HEK293T (cell line): Measurements from ENCODE around the gene SEZ6L.
A peak's percentile ranks its signal among the peaks of the same experiment; 100 is the strongest.

Experiments used
- CTCF ChIA-PET: fragments of 350-600 bp; formaldehyde crosslinking; extraction: SDS; loops from one replicate; lab custom pipeline; 2021; ENCODE audit warnings: antibody characterized with exemption, inconsistent platforms; lab: Yijun Ruan, JAX
- POLR2A ChIA-PET: fragments of 350-600 bp; formaldehyde crosslinking; extraction: SDS; loops from one replicate; lab custom pipeline; 2020; ENCODE audit warnings: antibody characterized with exemption, inconsistent platforms; lab: Yijun Ruan, JAX
- DNase-seq: peaks from one replicate; pipeline ENCODE4 v3.0.0; 2012; ENCODE audit warnings: mixed read lengths; ENCODE audit errors: extremely low spot score
- ARNT ChIP-seq: fragments of 450-650 bp; IDR thresholded peaks from 2 replicates; pipeline ENCODE4 v1.6.1; 2017; ENCODE audit warnings: mild to moderate bottlenecking
- BHLHE40 ChIP-seq: fragments of 450-650 bp; IDR thresholded peaks from 2 replicates; pipeline ENCODE4 v1.6.1; 2016; ENCODE audit warnings: mild to moderate bottlenecking, moderate library complexity, borderline replicate concordance
- CTBP1 ChIP-seq: fragments of 450-650 bp; IDR thresholded peaks from 2 replicates; pipeline ENCODE4 v1.6.1; 2016; ENCODE audit warnings: borderline replicate concordance
- ELF4 ChIP-seq: fragments of 450-650 bp; IDR thresholded peaks from 2 replicates; pipeline ENCODE4 v1.6.1; 2017; ENCODE audit warnings: antibody characterized with exemption
- FOXA1 ChIP-seq: fragments of 450-650 bp; IDR thresholded peaks from 2 replicates; pipeline ENCODE4 v1.6.1; 2016; ENCODE audit warnings: mild to moderate bottlenecking
- FOXK2 ChIP-seq: fragments of 450-650 bp; IDR thresholded peaks from 2 replicates; pipeline ENCODE4 v1.6.1; 2016; ENCODE audit warnings: mild to moderate bottlenecking
- FOXM1 ChIP-seq: fragments of 450-650 bp; IDR thresholded peaks from 2 replicates; pipeline ENCODE4 v1.6.1; 2017; ENCODE audit warnings: mild to moderate bottlenecking, borderline replicate concordance
- HDGF ChIP-seq: fragments of 450-650 bp; IDR thresholded peaks from 2 replicates; pipeline ENCODE4 v1.6.1; 2017; ENCODE audit warnings: antibody characterized with exemption, borderline replicate concordance
- L3MBTL2 ChIP-seq: fragments of 450-650 bp; conservative IDR thresholded peaks from 2 replicates; pipeline ENCODE4 v1.6.1; 2016; ENCODE audit warnings: mild to moderate bottlenecking
- LEF1 ChIP-seq: fragments of 450-650 bp; IDR thresholded peaks from 2 replicates; pipeline ENCODE4 v1.6.1; 2017; ENCODE audit warnings: mild to moderate bottlenecking, borderline replicate concordance
- NFRKB ChIP-seq: fragments of 450-650 bp; IDR thresholded peaks from 2 replicates; pipeline ENCODE4 v1.6.1; 2016; ENCODE audit warnings: mild to moderate bottlenecking, moderate library complexity
- SP1 ChIP-seq: fragments of 450-650 bp; IDR thresholded peaks from 2 replicates; pipeline ENCODE4 v1.6.1; 2017
- SUZ12 ChIP-seq: fragments of 450-650 bp; IDR thresholded peaks from 2 replicates; pipeline ENCODE4 v1.6.1; 2016; ENCODE audit warnings: mild to moderate bottlenecking
- TARDBP ChIP-seq: fragments of 450-650 bp; IDR thresholded peaks from 2 replicates; pipeline ENCODE4 v1.6.1; 2016
- ZNF384 ChIP-seq: fragments of 450-650 bp; IDR thresholded peaks from 2 replicates; pipeline ENCODE4 v1.6.1; 2016
- TF ChIP-seq, protein P1 (sequence below): fragments of 450-650 bp; IDR thresholded peaks from 2 replicates; pipeline ENCODE4 v1.6.1; 2016

The SEZ6L gene

DNA sequence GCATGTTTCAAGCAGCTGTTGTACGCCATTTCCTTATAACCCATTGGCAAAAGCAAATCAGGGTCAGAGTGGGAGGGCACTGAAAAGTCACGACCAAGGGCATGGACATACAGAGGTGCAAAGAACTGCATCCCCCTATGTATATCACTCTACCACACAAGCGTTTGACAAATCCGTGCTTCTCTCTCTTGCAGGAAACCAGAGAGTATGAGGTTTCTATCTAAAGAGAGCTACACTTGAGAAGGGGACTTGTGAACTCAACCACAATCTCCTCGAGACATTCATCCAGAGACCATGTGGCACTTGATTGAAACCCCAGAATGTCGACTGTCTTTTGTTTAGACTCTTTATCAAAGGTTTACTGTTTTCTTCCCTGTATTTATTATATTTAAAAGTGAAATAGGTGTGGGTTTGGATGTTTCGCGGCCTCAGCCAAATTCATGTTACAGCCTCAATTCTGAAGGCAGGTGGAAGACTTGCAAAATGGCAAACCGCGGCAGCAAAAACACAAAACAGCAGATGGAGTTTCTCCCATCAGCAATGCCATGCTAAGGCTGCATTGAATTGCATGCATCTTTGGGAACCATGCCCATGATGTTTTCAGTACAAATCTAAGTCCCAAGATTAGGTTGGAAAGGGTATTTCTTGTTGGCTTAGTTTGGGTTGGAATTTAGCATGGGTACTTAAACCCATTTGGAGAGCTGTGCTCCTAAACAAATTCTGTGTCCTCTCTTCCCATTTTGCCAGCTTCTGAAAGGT, 211.0 kb downstream of the SEZ6L start:
- POLR2A ChIA-PET: no interaction called here
- DNase-seq: no peak
- CTCF ChIA-PET: interaction anchor here (0.7 kb wide), 1 partner anchor 14 kb away, joined by 3 read pairs; no protein-coding TSS in a partner anchor
- no peak for TF ChIP-seq FOXK2
- TF ChIP-seq HDGF: no peak
- TF ChIP-seq ZNF384: no peak
- TF ChIP-seq FOXA1: no peak
- TF ChIP-seq TARDBP: no peak

GRCh38 chr22:26382782-26383181, 213.5 kb downstream of the SEZ6L start:
- TF ChIP-seq SUZ12 (no peak), FOXM1 (no peak), LEF1 (no peak)
- TF ChIP-seq, protein P1, sequence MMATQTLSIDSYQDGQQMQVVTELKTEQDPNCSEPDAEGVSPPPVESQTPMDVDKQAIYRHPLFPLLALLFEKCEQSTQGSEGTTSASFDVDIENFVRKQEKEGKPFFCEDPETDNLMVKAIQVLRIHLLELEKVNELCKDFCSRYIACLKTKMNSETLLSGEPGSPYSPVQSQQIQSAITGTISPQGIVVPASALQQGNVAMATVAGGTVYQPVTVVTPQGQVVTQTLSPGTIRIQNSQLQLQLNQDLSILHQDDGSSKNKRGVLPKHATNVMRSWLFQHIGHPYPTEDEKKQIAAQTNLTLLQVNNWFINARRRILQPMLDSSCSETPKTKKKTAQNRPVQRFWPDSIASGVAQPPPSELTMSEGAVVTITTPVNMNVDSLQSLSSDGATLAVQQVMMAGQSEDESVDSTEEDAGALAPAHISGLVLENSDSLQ: no peak
- DNase-seq: no peak
- ChIA-PET CTCF (interaction anchor here (1.0 kb wide), 1 partner anchor 16 kb away, joined by 6 read pairs; no protein-coding TSS in a partner anchor), POLR2A (no interaction called here)

GRCh38 chr22:26383968-26384556, 214.8 kb downstream of the SEZ6L start:
- CTCF ChIA-PET: no interaction called here
- POLR2A ChIA-PET: no interaction called here
- DNase-seq: no peak
- TF ChIP-seq FOXK2 (no peak), SUZ12 (no peak), LEF1 (no peak), ELF4 (no peak), NFRKB (no peak), ZNF384 (no peak), CTBP1 (no peak), BHLHE40 (no peak), ARNT (no peak)

GRCh38 chr22:26385164-26385563, 215.9 kb downstream of the SEZ6L start:
- ChIA-PET POLR2A (no interaction called here), CTCF (no interaction called here)
- DNase-seq: no peak
- no peak for TF ChIP-seq FOXA1
- no peak for TF ChIP-seq LEF1
- TF ChIP-seq, protein P1: peak; percentile 61

DNA sequence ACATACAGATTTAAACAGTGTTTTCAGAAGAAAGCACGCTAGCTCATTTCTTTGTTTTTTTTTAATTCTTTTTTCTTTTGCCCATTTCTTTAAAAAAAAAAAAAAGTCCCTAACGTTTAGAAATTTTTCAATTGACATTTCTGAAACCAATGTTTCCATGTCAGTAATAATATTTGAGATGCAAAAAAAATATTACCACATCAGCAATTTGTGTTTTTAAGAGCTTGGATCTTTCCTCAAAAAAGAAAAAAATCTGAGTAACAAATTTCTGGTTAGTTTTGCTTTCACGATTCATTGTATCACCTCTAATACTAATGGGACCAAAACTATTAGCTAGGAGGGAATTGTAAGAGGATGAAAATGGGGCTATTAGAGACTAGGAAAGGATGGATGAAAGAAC, 219.9 kb downstream of the SEZ6L start:
- CTCF ChIA-PET: no interaction called here
- no peak for TF ChIP-seq FOXM1
- TF ChIP-seq FOXA1: no peak
- TF ChIP-seq L3MBTL2: no peak
- TF ChIP-seq CTBP1: no peak
- TF ChIP-seq LEF1: no peak
- TF ChIP-seq SUZ12: no peak
- TF ChIP-seq HDGF: no peak
- TF ChIP-seq ARNT: no peak
- no peak for TF ChIP-seq SP1
- no peak for TF ChIP-seq BHLHE40
- no peak for TF ChIP-seq ELF4
- TF ChIP-seq FOXK2: no peak
- TF ChIP-seq, protein P1: no peak
- TF ChIP-seq ZNF384: no peak
- no peak for TF ChIP-seq NFRKB
- DNase-seq: no peak
- POLR2A ChIA-PET: no interaction called here

GRCh38 chr22:26391091-26391490, 221.8 kb downstream of the SEZ6L start:
- TF ChIP-seq FOXM1: no peak
- TF ChIP-seq ARNT: no peak
- no peak for TF ChIP-seq ZNF384
- no peak for TF ChIP-seq L3MBTL2
- no peak for TF ChIP-seq LEF1
- no peak for TF ChIP-seq ELF4
- no peak for TF ChIP-seq FOXA1
- no peak for DNase-seq
- POLR2A ChIA-PET: no interaction called here
- CTCF ChIA-PET: interaction anchor here (1.4 kb wide), 1 partner anchor 24 kb away, joined by 7 read pairs; no protein-coding TSS in a partner anchor

DNA sequence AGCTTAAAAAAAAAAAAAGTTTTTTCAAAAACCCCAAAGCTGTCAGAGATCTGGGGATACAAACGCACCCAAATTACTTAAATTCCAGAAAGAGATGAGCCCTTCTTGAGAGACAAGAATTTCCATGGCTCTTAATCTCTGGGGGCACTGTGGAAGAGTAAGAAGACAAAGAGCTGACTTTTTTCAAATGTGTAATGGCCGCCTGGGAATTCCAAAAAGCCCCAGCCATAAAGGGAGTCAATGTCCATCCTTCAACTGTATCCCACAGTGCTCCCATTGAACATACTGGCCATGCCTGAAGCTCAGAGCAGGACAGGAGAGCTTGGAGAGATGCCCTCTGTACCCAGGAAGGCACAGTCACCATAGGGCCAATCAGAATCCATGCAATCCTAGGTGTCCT, 222.4 kb downstream of the SEZ6L start:
- ChIA-PET POLR2A (no interaction called here), CTCF (interaction anchor here (1.4 kb wide), 1 partner anchor 25 kb away, joined by 7 read pairs; no protein-coding TSS in a partner anchor)
- TF ChIP-seq SUZ12: no peak
- TF ChIP-seq TARDBP: no peak
- TF ChIP-seq ELF4: no peak
- TF ChIP-seq, protein P1: no peak
- no peak for TF ChIP-seq NFRKB
- no peak for TF ChIP-seq ARNT
- TF ChIP-seq HDGF: no peak
- TF ChIP-seq FOXA1: no peak
- TF ChIP-seq LEF1: no peak
- no peak for TF ChIP-seq CTBP1
- TF ChIP-seq FOXM1: no peak
- no peak for TF ChIP-seq L3MBTL2
- no peak for TF ChIP-seq ZNF384
- no peak for DNase-seq
